GM12892 (cell line): ENCODE measurements around the gene GPR39.

Source experiments
- POLR2A ChIP-seq: IDR thresholded peaks from 2 replicates; pipeline ENCODE4 v1.6.1; 2011; ENCODE audit warnings: low read depth, low read length, control low read depth
- POLR2AphosphoS5 ChIP-seq: IDR thresholded peaks from 2 replicates; pipeline ENCODE4 v1.6.1; 2011; ENCODE audit warnings: low read depth, low read length, control low read depth
- TAF1 ChIP-seq: IDR thresholded peaks from 2 replicates; pipeline ENCODE4 v1.6.1; 2011; ENCODE audit warnings: low read depth, mild to moderate bottlenecking, control low read depth, low read length, borderline replicate concordance

GRCh38 chr2:132373391-132374135, 43.0 kb upstream of the GPR39 start:
- TF ChIP-seq POLR2A (no peak), POLR2AphosphoS5 (no peak), TAF1 (no peak)
